SJSA1 (cell line): ENCODE measurements around the gene PHACTR1. TPM values are rescaled to one million over a fixed set of nuclear protein-coding genes. Genes with fewer than 3 reads are reported as not detected.

Experiments used
- DNase-seq, 2 experiments: peaks; one replicate each; pipeline ENCODE4 v3.0.0-alpha.2; 2015 to 2020; ENCODE audit warnings: low spot score in 2 of 2, low read depth in 1 of 2
- H3K27ac ChIP-seq: fragments of 250-450 bp; sonication (Bioruptor Pico); 2 replicates; pipeline ENCODE4 v1.5.1; 2020; ENCODE audit warnings: mild to moderate bottlenecking, moderate library complexity
- H3K27me3 ChIP-seq: fragments of 250-450 bp; sonication (Bioruptor Pico); replicated peaks from 2 replicates; pipeline ENCODE4 v1.5.1; 2020; ENCODE audit warnings: mild to moderate bottlenecking, moderate library complexity
- H3K36me3 ChIP-seq: fragments of 250-450 bp; sonication (Bioruptor Pico); 2 replicates; pipeline ENCODE4 v1.5.1; 2020; ENCODE audit warnings: mild to moderate bottlenecking
- H3K4me1 ChIP-seq: fragments of 250-450 bp; sonication (Bioruptor Pico); replicated peaks from 2 replicates; pipeline ENCODE4 v1.6.1; 2021; ENCODE audit warnings: mild to moderate bottlenecking
- H3K4me3 ChIP-seq: fragments of 250-450 bp; sonication (Bioruptor Pico); 2 replicates; pipeline ENCODE4 v1.5.1; 2020; ENCODE audit warnings: mild to moderate bottlenecking
- H3K9me3 ChIP-seq: fragments of 250-450 bp; sonication (Bioruptor Pico); replicated peaks from 2 replicates; pipeline ENCODE4 v1.5.1; 2020; ENCODE audit warnings: mild to moderate bottlenecking
- total RNA-seq: library from RNA; depleted of rRNA; stranded (reverse); fragments of >200 nt; shearing (Covaris generic); gene quantifications from 2 replicates; pipeline ENCODE4 v1.2.3, GENCODE V29; 2014

Gene PHACTR1
- total RNA-seq, 1 experiment from 2014 or later: 0.37 TPM

- Histone ChIP-seq H3K36me3 (no peaks in the 10 kb centered on the region), H3K27ac (no peak overlapping the region), H3K4me3 (no peak overlapping the region), H3K4me1 (no peaks in the 10 kb centered on the region), H3K9me3 (no peaks in the 10 kb centered on the region), H3K27me3 (peaks cover 7% of the 10 kb centered on the region; the same call in 1 of the 2 replicates)
- no peak for DNase-seq
Observed at GRCh38 chr6:13248994-13249393, 532.4 kb downstream of the PHACTR1 start.

GRCh38 chr6:13249817-13250216, 533.2 kb downstream of the PHACTR1 start:
- H3K27me3 ChIP-seq: peaks cover 7% of the 10 kb centered on the region; the same call in 1 of the 2 replicates
- DNase-seq: no peak
- no peak overlapping the region for H3K4me3 ChIP-seq
- H3K9me3 ChIP-seq: no peaks in the 10 kb centered on the region
- H3K27ac ChIP-seq: no peak overlapping the region
- no peaks in the 10 kb centered on the region for H3K4me1 ChIP-seq
- no peaks in the 10 kb centered on the region for H3K36me3 ChIP-seq

GRCh38 chr6:13250703-13251102, 534.1 kb downstream of the PHACTR1 start:
- Histone ChIP-seq H3K4me1 (no peaks in the 10 kb centered on the region), H3K9me3 (no peaks in the 10 kb centered on the region), H3K27ac (no peak overlapping the region), H3K36me3 (no peaks in the 10 kb centered on the region), H3K27me3 (peaks cover 3% of the 10 kb centered on the region; the same call in 1 of the 2 replicates), H3K4me3 (no peak overlapping the region)
- no peak for DNase-seq

- no peak overlapping the region for H3K4me3 ChIP-seq
- no peak for DNase-seq
- H3K27ac ChIP-seq: no peak overlapping the region
- H3K9me3 ChIP-seq: no peaks in the 10 kb centered on the region
- H3K27me3 ChIP-seq: no peaks in the 10 kb centered on the region; the same call in 1 of the 2 replicates
- no peaks in the 10 kb centered on the region for H3K36me3 ChIP-seq
- no peaks in the 10 kb centered on the region for H3K4me1 ChIP-seq
Observed at GRCh38 chr6:13251242-13251641, 534.7 kb downstream of the PHACTR1 start.

- no peak overlapping the region for H3K27ac ChIP-seq
- no peaks in the 10 kb centered on the region; the same call in 1 of the 2 replicates for H3K27me3 ChIP-seq
- no peak for DNase-seq
- H3K9me3 ChIP-seq: no peaks in the 10 kb centered on the region
- no peak overlapping the region for H3K4me3 ChIP-seq
- H3K4me1 ChIP-seq: no peaks in the 10 kb centered on the region
- H3K36me3 ChIP-seq: no peaks in the 10 kb centered on the region
Observed at GRCh38 chr6:13252790-13253189, 536.2 kb downstream of the PHACTR1 start.

GRCh38 chr6:13253272-13253671, 536.7 kb downstream of the PHACTR1 start:
- Histone ChIP-seq H3K4me1 (no peaks in the 10 kb centered on the region), H3K27me3 (no peaks in the 10 kb centered on the region; the same call in 1 of the 2 replicates), H3K27ac (no peak overlapping the region), H3K9me3 (no peaks in the 10 kb centered on the region), H3K36me3 (no peaks in the 10 kb centered on the region), H3K4me3 (no peak overlapping the region)
- no peak for DNase-seq

- H3K4me1 ChIP-seq: no peaks in the 10 kb centered on the region
- 0 out of 2 replicates have a peak, but pooled peaks cover 2% of the 10 kb centered on the region for H3K9me3 ChIP-seq
- H3K27me3 ChIP-seq: no peaks in the 10 kb centered on the region; the same call in 1 of the 2 replicates
- no peak for DNase-seq
- H3K36me3 ChIP-seq: no peaks in the 10 kb centered on the region
- H3K4me3 ChIP-seq: no peak overlapping the region
- no peak overlapping the region for H3K27ac ChIP-seq
Observed at GRCh38 chr6:13256266-13257001, 539.9 kb downstream of the PHACTR1 start.

GRCh38 chr6:13259393-13259792, 542.8 kb downstream of the PHACTR1 start:
- Histone ChIP-seq H3K9me3 (0 out of 2 replicates have a peak, but pooled peaks cover 2% of the 10 kb centered on the region), H3K4me3 (no peak overlapping the region), H3K4me1 (no peaks in the 10 kb centered on the region)

GRCh38 chr6:13260101-13260598, 543.6 kb downstream of the PHACTR1 start:
- H3K27ac ChIP-seq: no peak overlapping the region
- H3K36me3 ChIP-seq: no peaks in the 10 kb centered on the region
- H3K4me3 ChIP-seq: no peak overlapping the region
- DNase-seq: no peak
- H3K4me1 ChIP-seq: no peaks in the 10 kb centered on the region
- H3K9me3 ChIP-seq: 0 out of 2 replicates have a peak, but pooled peaks cover 2% of the 10 kb centered on the region
- H3K27me3 ChIP-seq: no peaks in the 10 kb centered on the region

More at GRCh38 chr6:13259393-13259792, 542.8 kb downstream of the PHACTR1 start:
- no peaks in the 10 kb centered on the region; the same call in 1 of the 2 replicates for H3K27me3 ChIP-seq
- H3K27ac ChIP-seq: no peak overlapping the region
- no peak for DNase-seq
- H3K36me3 ChIP-seq: no peaks in the 10 kb centered on the region

GRCh38 chr6:13260831-13261230, 544.3 kb downstream of the PHACTR1 start:
- Histone ChIP-seq H3K4me1 (no peaks in the 10 kb centered on the region), H3K4me3 (no peak overlapping the region), H3K9me3 (0 out of 2 replicates have a peak, but pooled peaks cover 2% of the 10 kb centered on the region), H3K27me3 (no peaks in the 10 kb centered on the region), H3K27ac (no peak overlapping the region), H3K36me3 (no peaks in the 10 kb centered on the region)
- no peak for DNase-seq

GRCh38 chr6:13261464-13261994, 545.0 kb downstream of the PHACTR1 start:
- Histone ChIP-seq H3K9me3 (0 out of 2 replicates have a peak, but pooled peaks cover 2% of the 10 kb centered on the region), H3K36me3 (no peaks in the 10 kb centered on the region), H3K27ac (no peak overlapping the region), H3K4me3 (no peak overlapping the region), H3K4me1 (no peaks in the 10 kb centered on the region), H3K27me3 (no peaks in the 10 kb centered on the region)
- no peak for DNase-seq

- Histone ChIP-seq H3K4me1 (no peaks in the 10 kb centered on the region), H3K9me3 (0 out of 2 replicates have a peak, but pooled peaks cover 2% of the 10 kb centered on the region), H3K4me3 (no peak overlapping the region), H3K36me3 (no peaks in the 10 kb centered on the region), H3K27ac (no peak overlapping the region), H3K27me3 (no peaks in the 10 kb centered on the region)
- DNase-seq: no peak
Observed at GRCh38 chr6:13262302-13263230, 546.0 kb downstream of the PHACTR1 start.

- H3K4me3 ChIP-seq: no peak overlapping the region
- DNase-seq: no peak
- H3K9me3 ChIP-seq: 0 out of 2 replicates have a peak, but pooled peaks cover 1% of the 10 kb centered on the region
- no peak overlapping the region for H3K27ac ChIP-seq
- H3K36me3 ChIP-seq: no peaks in the 10 kb centered on the region
- H3K27me3 ChIP-seq: no peaks in the 10 kb centered on the region
- H3K4me1 ChIP-seq: no peaks in the 10 kb centered on the region
Observed at GRCh38 chr6:13263669-13264068, 547.1 kb downstream of the PHACTR1 start.
